Esophagus muscularis mucosa (tissue), 4 donors: Measurements from ENCODE around the gene GAS7. TPM values are rescaled to one million over a fixed set of nuclear protein-coding genes. Genes with fewer than 3 reads are reported as not detected.
"Not testable (repeated sequence)": the region's sequence is repeated elsewhere in the genome, so short reads cannot be mapped to it uniquely, and the experiment has no call there.

ENCODE experiments used
- DNase-seq: peaks from one replicate; pipeline ENCODE4 v3.0.0-alpha.2; 2017; ENCODE audit errors: extremely low spot score
- H3K27ac ChIP-seq, 4 donors: fragments of 200-600 bp; sonication (generic); replicated peaks in 1 of 4; 1 replicate in 3 of 4; 2 replicates in 1 of 4; pipeline ENCODE4 v1.5.1; 2016 to 2019; ENCODE audit warnings: mild to moderate bottlenecking in 1 of 4
- H3K27me3 ChIP-seq, 4 donors: fragments of 200-600 bp; sonication (generic); one replicate each; pipeline versions ENCODE4 v1.5.1 to v1.6.0; 2016 to 2019
- H3K36me3 ChIP-seq, 4 donors: fragments of 200-600 bp; sonication (generic); one replicate each; pipeline ENCODE4 v1.5.1; 2016 to 2019
- H3K4me1 ChIP-seq, 4 donors: fragments of 200-600 bp; sonication (generic); one replicate each; pipeline ENCODE4 v1.5.1; 2016 to 2019
- H3K4me3 ChIP-seq, 4 donors: fragments of 200-600 bp; sonication (generic); 1 replicate in 2 of 4; 2 replicates in 2 of 4; pipeline ENCODE4 v1.5.1; 2016 to 2019; ENCODE audit warnings: mild to moderate bottlenecking in 4 of 4, moderate library complexity in 1 of 4
- H3K9me3 ChIP-seq, 4 donors: fragments of 200-600 bp; sonication (generic); 1 replicate in 3 of 4; 2 replicates in 1 of 4; pipeline ENCODE4 v1.5.1; 2016 to 2019
- CTCF ChIP-seq, 3 experiments: fragments of 200-600 bp in 2 of 3; fragments of 450-650 bp in 1 of 3; sonication (generic) in 2 of 3; IDR thresholded peaks; one replicate each; pipeline ENCODE4 v1.5.1; 2017 to 2019; ENCODE audit warnings: antibody characterized with exemption in 3 of 3, mild to moderate bottlenecking in 2 of 3, moderate library complexity in 1 of 3
- EP300 ChIP-seq: sonication (generic); formaldehyde crosslinking; IDR thresholded peaks from one replicate; pipeline ENCODE4 v1.6.1; 2017; ENCODE audit warnings: antibody characterized with exemption
- POLR2A ChIP-seq: fragments of 450-650 bp; IDR thresholded peaks from one replicate; pipeline ENCODE4 v1.6.1; 2017; ENCODE audit warnings: antibody characterized with exemption, moderate library complexity, mild to moderate bottlenecking, low read depth
- POLR2AphosphoS5 ChIP-seq, 2 donors: sonication (generic); formaldehyde crosslinking; IDR thresholded peaks; one replicate each; pipeline ENCODE4 v1.6.1; 2017; ENCODE audit warnings: antibody characterized with exemption in 2 of 2
- WGBS: methylation state at CpG from one replicate; pipeline ENCODE4 v1.1.5; 2018; 5-methylcytosine and 5-hydroxymethylcytosine counted together
- intact Hi-C: fragments of 100-400 bp; cut with DNase I; formaldehyde crosslinking; loops from one replicate; pipeline ENCODE4 v1.15.1; 2023
- total RNA-seq, 4 donors: library from RNA; depleted of rRNA; stranded (reverse); fragments of >200 nt; gene quantifications; one replicate each; pipeline versions ENCODE4 v1.1.0 to v1.2.1, GENCODE V29; 2016

GAS7 gene
- total RNA-seq, 4 donors from 2014 or later: 77.3 to 124 (median 86.7) TPM

GRCh38 chr17:10102817-10103216, 95.6 kb downstream of the GAS7 start:
- Histone ChIP-seq H3K4me1 (peaks cover 24 to 43% (median 34%) of the 10 kb centered on the region in 4 donors), H3K36me3 (no peaks in the 10 kb centered on the region), H3K4me3 (no peak overlapping the region), H3K9me3 (no peaks in the 10 kb centered on the region), H3K27ac (no peak overlapping the region), H3K27me3 (no peaks in the 10 kb centered on the region)
- DNase-seq: no peak
- intact Hi-C loops: no loop called here
- TF ChIP-seq POLR2A (no peak), EP300 (no peak), CTCF (IDR thresholded peaks at IDR 0.05) (no peak), POLR2AphosphoS5 (IDR thresholded peaks at IDR 0.05) (no peak)
- WGBS: 96% methylated on average over 8 of the region's 8 CpGs

GRCh38 chr17:10099051-10099571, 99.3 kb downstream of the GAS7 start:
- TF ChIP-seq EP300 (no peak), POLR2AphosphoS5 (IDR thresholded peaks at IDR 0.05) (no peak), CTCF (IDR thresholded peaks at IDR 0.05) (no peak), POLR2A (no peak)
- Histone ChIP-seq H3K27ac (peak overlapping the region; percentile 21 to 65 (median 55)), H3K9me3 (no peaks in the 10 kb centered on the region), H3K36me3 (no peaks in the 10 kb centered on the region), H3K4me1 (peaks cover 24 to 39% (median 31%) of the 10 kb centered on the region in 4 donors), H3K27me3 (no peaks in the 10 kb centered on the region), H3K4me3 (peak overlapping the region in 1 of 4 donors; percentile 18)
- no peak for DNase-seq
- intact Hi-C loops: no loop called here
- 45% methylated on average over 7 of the region's 8 CpGs for WGBS

GRCh38 chr17:10096596-10096995, 101.8 kb downstream of the GAS7 start:
- WGBS: 91% methylated on average over 7 of the region's 8 CpGs

GRCh38 chr17:10095295-10095694, 103.1 kb downstream of the GAS7 start:
- H3K36me3 ChIP-seq, H3K4me3 ChIP-seq, H3K27me3 ChIP-seq, intact Hi-C loops, DNase-seq: not testable (repeated sequence)
- Histone ChIP-seq H3K27ac (peak overlapping the region; percentile 12 to 53 (median 38)), H3K4me1 (peaks cover 24 to 49% (median 44%) of the 10 kb centered on the region in 4 donors), H3K9me3 (peaks cover 0 to 12% (median 8%) of the 10 kb centered on the region in 4 donors)
- 27% methylated on average over 7 of the region's 8 CpGs for WGBS

More at GRCh38 chr17:10096596-10096995, 101.8 kb downstream of the GAS7 start:
- peaks cover 24 to 41% (median 31%) of the 10 kb centered on the region in 4 donors for H3K4me1 ChIP-seq
- H3K27ac ChIP-seq: peak overlapping the region in 3 of 4 donors; percentile 8 to 53 (median 49)
- H3K9me3 ChIP-seq: peaks cover 0 to 12% (median 8%) of the 10 kb centered on the region in 4 donors
- H3K27me3 ChIP-seq: no peaks in the 10 kb centered on the region
- TF ChIP-seq POLR2A (no peak), EP300 (no peak), CTCF (IDR thresholded peaks at IDR 0.05) (no peak)
- intact Hi-C loops: no loop called here
- H3K36me3 ChIP-seq: no peaks in the 10 kb centered on the region
- no peak overlapping the region for H3K4me3 ChIP-seq
- no peak for DNase-seq

GRCh38 chr17:10094797-10095196, 103.6 kb downstream of the GAS7 start:
- peaks cover 25 to 51% (median 47%) of the 10 kb centered on the region in 4 donors for H3K4me1 ChIP-seq
- 60% methylated on average over 8 of the region's 8 CpGs for WGBS

More at GRCh38 chr17:10094797-10095196, 103.6 kb downstream of the GAS7 start:
- peak overlapping the region; percentile 12 to 53 (median 38) for H3K27ac ChIP-seq
- no peaks in the 10 kb centered on the region for H3K27me3 ChIP-seq
- H3K36me3 ChIP-seq: no peaks in the 10 kb centered on the region
- H3K9me3 ChIP-seq: peaks cover 0 to 12% (median 8%) of the 10 kb centered on the region in 4 donors
- intact Hi-C loops: no loop called here
- TF ChIP-seq POLR2AphosphoS5 (IDR thresholded peaks at IDR 0.05): no peak
- no peak for TF ChIP-seq POLR2A
- TF ChIP-seq CTCF (IDR thresholded peaks at IDR 0.05): no peak
- no peak for TF ChIP-seq EP300
- no peak overlapping the region for H3K4me3 ChIP-seq
- DNase-seq: no peak
